Small intestine (tissue), 7 donors: ENCODE results near the gene PPP2R3B. TPM values are rescaled to one million over a fixed set of nuclear protein-coding genes. Genes with fewer than 3 reads are reported as not detected.
"Not testable (repeated sequence)": the region's sequence is repeated elsewhere in the genome, so short reads cannot be mapped to it uniquely, and the experiment has no call there.

Experiments
- DNase-seq, 2 donors: peaks; one replicate each; pipeline versions ENCODE4 v3.0.0 to v3.0.0-alpha.2; 2013
- FAIRE-seq: peaks from 2 replicates; lab custom pipeline; 2012; peaks lifted over from hg19 to GRCh38; lab: Jason Lieb, UNC
- H3K27ac ChIP-seq, 3 donors: one replicate each; pipeline ENCODE4 v1.5.1; 2013; ENCODE audit warnings: low read length in 2 of 3, mild to moderate bottlenecking in 2 of 3, control low read depth in 1 of 3, inconsistent platforms in 1 of 3, low read depth in 1 of 3, moderate library complexity in 1 of 3
- H3K27me3 ChIP-seq, 3 donors: one replicate each; pipeline ENCODE4 v1.6.1; 2013; ENCODE audit warnings: low read length in 3 of 3, inconsistent platforms in 1 of 3; ENCODE audit not compliant: control insufficient read depth in 3 of 3, insufficient read depth in 3 of 3
- H3K36me3 ChIP-seq, 3 donors: one replicate each; pipeline ENCODE4 v1.6.1; 2013; ENCODE audit warnings: low read length in 3 of 3, inconsistent platforms in 1 of 3, low read depth in 1 of 3, mild to moderate bottlenecking in 1 of 3, moderate library complexity in 1 of 3; ENCODE audit not compliant: control insufficient read depth in 3 of 3, insufficient read depth in 2 of 3
- H3K4me1 ChIP-seq, 3 donors: one replicate each; pipeline ENCODE4 v1.6.1; 2013; ENCODE audit warnings: low read length in 2 of 3, inconsistent platforms in 1 of 3, low read depth in 1 of 3, mild to moderate bottlenecking in 1 of 3, moderate library complexity in 1 of 3; ENCODE audit not compliant: control insufficient read depth in 3 of 3, insufficient read depth in 2 of 3
- H3K4me3 ChIP-seq, 3 donors: one replicate each; pipeline ENCODE4 v1.5.1; 2013; ENCODE audit warnings: low read length in 3 of 3, control low read depth in 1 of 3, inconsistent platforms in 1 of 3, low read depth in 1 of 3, mild to moderate bottlenecking in 1 of 3, moderate library complexity in 1 of 3
- H3K9me3 ChIP-seq, 2 donors: one replicate each; pipeline ENCODE4 v1.6.1; 2013; ENCODE audit warnings: low read depth in 1 of 2, low read length in 1 of 2; ENCODE audit not compliant: control insufficient read depth in 2 of 2, insufficient read depth in 1 of 2
- WGBS, 3 donors: extraction: QIAGEN DNeasy Blood & Tissue Kit; methylation state at CpG; one replicate each; pipeline ENCODE4 v1.1.7; 2013; 5-methylcytosine and 5-hydroxymethylcytosine counted together
- polyA plus RNA-seq, 4 donors: library from polyadenylated mRNA; stranded (reverse) in 3 of 4; unstranded in 1 of 4; fragments of 200-250 nt in 3 of 4; fragments of 120-200 nt in 1 of 4; gene quantifications; one replicate each; pipeline versions ENCODE4 v1.2.1 to v1.2.3, GENCODE V29; 2013
- donor health status: healthy with polysubstance abuse.
- donor health status: control.
- donor health status: control.
- donor health status: Bipolar disorder and iron deficiency.
- donor health status: healthy.

PPP2R3B gene
- polyA plus RNA-seq, 4 donors: 4.9 to 13.6 (median 11.8) TPM

DNA sequence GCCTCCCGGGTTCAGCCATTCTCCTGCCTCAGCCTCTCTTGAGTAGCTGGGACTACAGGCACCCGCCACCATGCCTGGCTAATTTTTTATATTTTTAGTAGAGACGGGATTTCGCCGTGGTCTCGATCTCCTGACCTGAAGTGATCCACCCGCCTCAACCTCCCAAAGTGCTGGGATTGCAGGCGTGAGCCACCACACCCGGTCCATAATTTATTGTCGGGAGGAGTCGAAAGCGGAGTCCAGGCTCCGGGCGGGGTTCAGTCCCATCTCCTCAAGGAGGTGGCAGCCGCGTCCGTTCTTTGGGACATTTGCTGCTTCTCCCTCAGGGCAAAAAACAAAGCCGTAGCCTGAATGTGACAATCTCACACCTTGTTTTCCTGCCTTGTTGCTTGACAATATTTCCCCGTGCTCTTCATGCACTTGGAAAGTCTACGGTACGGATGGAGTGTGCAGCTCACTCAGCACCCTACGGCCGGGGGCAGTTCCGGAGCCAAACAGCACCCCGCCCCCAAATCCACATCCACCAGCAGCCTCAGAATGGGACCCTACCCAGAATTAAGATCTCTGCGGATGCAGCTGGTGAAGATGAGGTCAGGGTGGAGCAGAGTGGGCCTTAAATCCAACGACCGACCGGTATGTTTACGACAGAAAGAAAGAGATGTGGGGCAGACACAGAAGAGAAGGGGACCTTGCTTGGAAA is 77.7 kb downstream of the PPP2R3B start:
- DNase-seq: no peak
- 94 to 95% (median 94%) methylated on average over 30 of the region's 30 CpGs for WGBS, 3 donors
- Histone ChIP-seq H3K27ac (no peak overlapping the region), H3K36me3 (peaks cover 19 to 64% (median 34%) of the 10 kb centered on the region in 3 donors), H3K27me3 (no peaks in the 10 kb centered on the region), H3K4me3 (no peak overlapping the region), H3K9me3 (no peaks in the 10 kb centered on the region), H3K4me1 (no peaks in the 10 kb centered on the region)
- FAIRE-seq: no peak

- WGBS, 3 donors: 95 to 97% (median 97%) methylated on average over 53 to 58 of the region's 58 CpGs
- Histone ChIP-seq H3K36me3 (peaks cover 18 to 56% (median 21%) of the 10 kb centered on the region in 3 donors), H3K4me1 (no peaks in the 10 kb centered on the region), H3K4me3 (no peak overlapping the region), H3K9me3 (peaks cover 0 to 2% of the 10 kb centered on the region in 2 donors), H3K27me3 (no peaks in the 10 kb centered on the region), H3K27ac (no peak overlapping the region)
- DNase-seq (no peak), FAIRE-seq (no peak)
These were observed 79.2 kb downstream of the PPP2R3B start for GRCh38 chrX:307261-308111.

DNA sequence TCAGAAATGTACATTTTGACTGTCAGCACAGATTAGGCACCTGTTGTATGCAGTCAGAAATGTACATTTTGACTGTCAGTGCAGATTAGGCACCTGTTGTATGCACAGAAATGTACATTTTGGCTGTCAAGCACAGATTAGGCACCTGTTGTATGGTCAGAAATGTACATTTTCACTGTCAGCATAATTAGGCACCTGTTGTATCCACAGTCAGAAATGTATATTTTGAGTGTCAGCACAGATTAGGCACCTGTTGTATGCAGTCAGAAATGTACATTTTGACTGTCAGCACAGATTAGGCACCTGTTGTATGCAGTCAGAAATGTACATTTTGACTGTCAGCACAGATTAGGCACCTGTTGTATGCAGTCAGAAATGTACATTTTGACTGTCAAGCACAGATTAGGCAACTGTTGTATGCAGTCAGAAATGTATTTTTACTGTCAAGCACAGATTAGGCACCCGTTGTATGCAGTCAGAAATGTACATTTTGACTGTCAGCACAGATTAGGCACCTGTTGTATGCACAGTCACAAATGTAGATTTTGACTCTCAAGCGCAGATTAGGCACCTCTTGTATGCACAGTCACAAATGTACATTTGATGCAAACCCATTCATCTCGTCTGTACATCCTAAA is 80.0 kb downstream of the PPP2R3B start:
- H3K9me3 ChIP-seq, H3K27ac ChIP-seq, FAIRE-seq, H3K27me3 ChIP-seq, DNase-seq, H3K4me3 ChIP-seq, H3K4me1 ChIP-seq: not testable (repeated sequence)
- 92 to 96% (median 95%) methylated on average over 3 of the region's 3 CpGs for WGBS, 3 donors
- H3K36me3 ChIP-seq: peaks cover 12 to 57% (median 20%) of the 10 kb centered on the region in 3 donors

GRCh38 chrX:305781-306613 is 80.7 kb downstream of the PPP2R3B start:
- WGBS, 3 donors: 96 to 98% (median 97%) methylated on average over 12 of the region's 12 CpGs
- H3K27ac ChIP-seq, FAIRE-seq, DNase-seq, H3K9me3 ChIP-seq, H3K4me1 ChIP-seq, H3K4me3 ChIP-seq, H3K27me3 ChIP-seq: not testable (repeated sequence)
- peaks cover 12 to 56% (median 20%) of the 10 kb centered on the region in 3 donors for H3K36me3 ChIP-seq

DNA sequence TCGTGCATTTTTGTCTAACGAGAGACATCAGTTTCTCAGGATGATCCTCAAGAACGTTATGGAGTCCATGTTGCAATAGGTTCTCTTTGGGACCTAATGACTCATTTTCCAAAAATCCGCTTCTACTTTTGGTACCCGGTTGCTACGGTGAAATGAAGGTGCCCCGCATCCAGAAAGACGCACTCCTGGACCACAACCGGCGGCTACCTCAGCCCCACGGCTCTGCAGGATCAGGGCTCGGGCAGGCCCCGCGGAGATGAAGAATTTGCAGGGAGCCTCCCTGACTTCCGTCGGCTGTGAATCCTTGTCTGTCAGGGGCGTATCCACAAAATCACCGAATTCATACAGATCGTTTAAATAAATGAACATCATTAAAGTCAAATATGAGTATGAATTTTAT is 83.7 kb downstream of the PPP2R3B start:
- Histone ChIP-seq H3K4me3 (no peak overlapping the region), H3K4me1 (no peaks in the 10 kb centered on the region), H3K36me3 (peaks cover 10 to 59% (median 14%) of the 10 kb centered on the region in 3 donors), H3K27ac (no peak overlapping the region), H3K27me3 (no peaks in the 10 kb centered on the region), H3K9me3 (peaks cover 0 to 5% of the 10 kb centered on the region in 2 donors)
- WGBS, 3 donors: 91 to 95% (median 94%) methylated on average over 19 of the region's 19 CpGs
- no peak for FAIRE-seq
- no peak for DNase-seq

GRCh38 chrX:300334-300733 is 86.4 kb downstream of the PPP2R3B start:
- H3K27ac ChIP-seq: no peak overlapping the region
- H3K9me3 ChIP-seq: peaks cover 0 to 5% of the 10 kb centered on the region in 2 donors
- no peak overlapping the region for H3K4me3 ChIP-seq
- DNase-seq: no peak
- FAIRE-seq: no peak
- H3K36me3 ChIP-seq: peaks cover 0 to 52% (median 4%) of the 10 kb centered on the region in 3 donors
- WGBS, 3 donors: 92 to 97% (median 96%) methylated on average over 8 of the region's 8 CpGs
- no peaks in the 10 kb centered on the region for H3K27me3 ChIP-seq
- H3K4me1 ChIP-seq: no peaks in the 10 kb centered on the region

DNA sequence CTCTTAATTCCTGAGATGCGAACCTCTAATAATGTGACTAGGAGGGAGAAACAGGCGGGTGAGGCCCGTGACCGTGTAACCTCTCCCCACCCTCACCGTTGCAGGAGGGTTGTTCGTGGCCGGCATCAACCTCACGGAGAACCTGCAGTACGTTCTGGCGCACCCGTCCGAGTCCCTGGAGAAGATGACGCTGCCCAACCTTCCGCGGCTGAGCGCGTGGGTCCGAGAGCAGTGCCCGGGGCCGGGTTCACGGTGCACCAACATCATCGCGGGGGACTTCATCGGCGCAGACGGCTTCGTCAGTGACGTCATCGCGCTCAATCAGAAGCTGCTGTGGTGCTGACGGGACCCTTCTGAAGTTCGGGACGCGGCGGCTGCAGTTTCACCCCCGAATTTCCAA is 87.7 kb downstream of the PPP2R3B start:
- DNase-seq (no peak), FAIRE-seq (no peak)

More for the DNA sequence above, 87.7 kb downstream of the PPP2R3B start:
- Histone ChIP-seq H3K27me3 (no peaks in the 10 kb centered on the region), H3K9me3 (peaks cover 0 to 5% of the 10 kb centered on the region in 2 donors), H3K4me3 (no peak overlapping the region), H3K36me3 (peaks cover 0 to 56% (median 0%) of the 10 kb centered on the region in 3 donors), H3K4me1 (no peaks in the 10 kb centered on the region), H3K27ac (no peak overlapping the region)
- WGBS, 3 donors: 97 to 98% (median 98%) methylated on average over 36 of the region's 36 CpGs
